ENCODE data around the gene TAS2R20. TPM values are rescaled to one million over a fixed set of nuclear protein-coding genes. Genes with fewer than 3 reads are reported as not detected.

The TAS2R20 gene
- total and polyA plus RNA-seq, 8 donors: 0.35 to 0.98 (median 0.70) TPM; not detected in 1

GRCh38 chr12:10965476-10965875 is 32.6 kb downstream of the TAS2R20 start:
- FAIRE-seq (no peak), ATAC-seq (no peak), DNase-seq (no peak)
- H3K4me3 ChIP-seq: no peak overlapping the region
- TF ChIP-seq, protein P1, sequence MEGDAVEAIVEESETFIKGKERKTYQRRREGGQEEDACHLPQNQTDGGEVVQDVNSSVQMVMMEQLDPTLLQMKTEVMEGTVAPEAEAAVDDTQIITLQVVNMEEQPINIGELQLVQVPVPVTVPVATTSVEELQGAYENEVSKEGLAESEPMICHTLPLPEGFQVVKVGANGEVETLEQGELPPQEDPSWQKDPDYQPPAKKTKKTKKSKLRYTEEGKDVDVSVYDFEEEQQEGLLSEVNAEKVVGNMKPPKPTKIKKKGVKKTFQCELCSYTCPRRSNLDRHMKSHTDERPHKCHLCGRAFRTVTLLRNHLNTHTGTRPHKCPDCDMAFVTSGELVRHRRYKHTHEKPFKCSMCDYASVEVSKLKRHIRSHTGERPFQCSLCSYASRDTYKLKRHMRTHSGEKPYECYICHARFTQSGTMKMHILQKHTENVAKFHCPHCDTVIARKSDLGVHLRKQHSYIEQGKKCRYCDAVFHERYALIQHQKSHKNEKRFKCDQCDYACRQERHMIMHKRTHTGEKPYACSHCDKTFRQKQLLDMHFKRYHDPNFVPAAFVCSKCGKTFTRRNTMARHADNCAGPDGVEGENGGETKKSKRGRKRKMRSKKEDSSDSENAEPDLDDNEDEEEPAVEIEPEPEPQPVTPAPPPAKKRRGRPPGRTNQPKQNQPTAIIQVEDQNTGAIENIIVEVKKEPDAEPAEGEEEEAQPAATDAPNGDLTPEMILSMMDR (IDR thresholded peaks at IDR 0.05): no peak
- 94% methylated on average over 1 of the region's 1 CpG for WGBS, 2 donors
- no peaks in the 10 kb centered on the region for H3K27me3 ChIP-seq
- no peaks in the 10 kb centered on the region for H3K36me3 ChIP-seq
- no peak overlapping the region for H3K27ac ChIP-seq
- intact Hi-C loops (cut with DNase I): no loop called here
- H3K4me1 ChIP-seq: no peaks in the 10 kb centered on the region
- H3K9me3 ChIP-seq: no peaks in the 10 kb centered on the region

DNA sequence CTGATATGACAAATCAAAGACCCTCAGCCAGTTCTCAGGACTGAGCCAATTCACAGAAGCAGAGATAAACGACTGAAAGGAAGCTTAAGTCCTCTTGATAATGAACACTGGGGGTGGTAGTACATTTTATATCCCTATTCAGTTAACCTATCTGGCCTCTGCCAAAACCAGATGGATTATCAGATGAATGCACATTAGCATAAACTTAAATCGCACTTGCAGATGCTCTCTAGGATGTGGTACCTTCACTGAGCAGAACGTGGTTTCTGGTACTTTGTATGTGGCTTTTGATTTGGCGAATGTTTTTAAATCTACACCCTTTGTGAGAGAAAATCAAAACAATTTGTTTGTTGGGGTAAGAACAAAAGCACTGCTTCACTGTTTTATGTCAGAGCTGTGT is 37.9 kb downstream of the TAS2R20 start:
- no peak for ATAC-seq

GRCh38 chr12:10959804-10960203 is 38.3 kb downstream of the TAS2R20 start:
- 92 to 93% methylated on average over 2 of the region's 2 CpGs for WGBS, 2 donors
- no peak for ATAC-seq
- no peaks in the 10 kb centered on the region for H3K27me3 ChIP-seq
- no peaks in the 10 kb centered on the region for H3K4me1 ChIP-seq
- H3K4me3 ChIP-seq: no peak overlapping the region
- no peak for DNase-seq
- intact Hi-C loops (cut with DNase I): no loop called here
- no peaks in the 10 kb centered on the region for H3K9me3 ChIP-seq
- FAIRE-seq: no peak
- no peaks in the 10 kb centered on the region for H3K36me3 ChIP-seq
- H3K27ac ChIP-seq: no peak overlapping the region
- TF ChIP-seq, protein P1 (IDR thresholded peaks at IDR 0.05): no peak

More for the DNA sequence above, 37.9 kb downstream of the TAS2R20 start:
- Histone ChIP-seq H3K4me3 (no peak overlapping the region), H3K36me3 (no peaks in the 10 kb centered on the region), H3K27ac (no peak overlapping the region), H3K4me1 (no peaks in the 10 kb centered on the region), H3K27me3 (no peaks in the 10 kb centered on the region), H3K9me3 (no peaks in the 10 kb centered on the region)
- TF ChIP-seq, protein P1 (IDR thresholded peaks at IDR 0.05): no peak
- no peak for DNase-seq
- FAIRE-seq: no peak
- WGBS, 2 donors: 82 to 84% methylated on average over 4 of the region's 4 CpGs
- intact Hi-C loops (cut with DNase I): no loop called here

DNA sequence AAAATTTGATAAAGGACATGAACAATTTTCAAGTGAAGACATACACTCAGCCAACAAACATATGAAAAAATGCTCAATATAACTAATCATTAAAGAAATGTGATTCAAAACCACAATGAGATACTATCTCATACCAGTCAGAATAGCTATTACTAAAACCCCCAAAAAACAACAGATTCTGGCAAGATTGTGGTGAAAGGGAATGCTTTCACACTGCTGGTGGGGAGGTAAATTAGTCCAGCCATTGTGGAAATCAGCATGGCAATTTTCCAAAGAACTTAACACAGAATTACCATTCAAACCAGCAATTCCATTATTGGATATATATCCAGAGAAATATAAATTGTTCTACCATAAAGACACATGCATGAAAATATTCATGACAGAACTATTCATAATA is 40.4 kb downstream of the TAS2R20 start:
- no peak overlapping the region for H3K4me3 ChIP-seq
- intact Hi-C loops (cut with DNase I): no loop called here
- no peaks in the 10 kb centered on the region for H3K9me3 ChIP-seq
- no peaks in the 10 kb centered on the region for H3K4me1 ChIP-seq
- no peak for ATAC-seq
- H3K27me3 ChIP-seq: no peaks in the 10 kb centered on the region
- FAIRE-seq: no peak
- no peaks in the 10 kb centered on the region for H3K36me3 ChIP-seq
- no peak for DNase-seq
- H3K27ac ChIP-seq: no peak overlapping the region
- TF ChIP-seq, protein P1 (IDR thresholded peaks at IDR 0.05): no peak

DNA sequence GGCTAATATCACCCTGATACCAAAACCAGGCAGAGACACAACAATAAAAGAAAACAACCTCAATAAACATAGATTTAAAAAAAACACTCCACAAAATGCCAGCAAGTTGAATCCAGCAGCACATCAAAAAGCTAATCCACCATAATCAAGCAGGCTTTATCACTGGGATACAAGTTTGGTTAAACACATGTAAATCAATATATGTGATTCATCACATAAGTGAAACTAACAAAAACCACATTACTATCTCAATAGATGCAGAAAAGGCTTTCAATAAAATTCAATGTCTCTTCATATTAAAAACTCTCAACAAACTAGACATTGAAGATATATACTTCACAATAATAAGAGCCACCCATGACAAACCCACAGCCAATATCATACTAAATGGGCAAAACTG is 42.0 kb downstream of the TAS2R20 start:
- no peaks in the 10 kb centered on the region for H3K9me3 ChIP-seq
- no peak for FAIRE-seq
- no peak overlapping the region for H3K4me3 ChIP-seq
- intact Hi-C loops (cut with DNase I): no loop called here
- H3K27ac ChIP-seq: no peak overlapping the region
- no peaks in the 10 kb centered on the region for H3K36me3 ChIP-seq
- no peak for ATAC-seq
- TF ChIP-seq, protein P1 (IDR thresholded peaks at IDR 0.05): no peak
- DNase-seq: no peak
- no peaks in the 10 kb centered on the region for H3K4me1 ChIP-seq
- no peaks in the 10 kb centered on the region for H3K27me3 ChIP-seq
